Caco-2 (cell line): Measurements from ENCODE around the gene FAM43A. TPM values are rescaled to one million over a fixed set of nuclear protein-coding genes. Genes with fewer than 3 reads are reported as not detected.

Source experiments
- BruUV-seq: library from RNA; stranded (reverse); fragments of 400-500 nt; replicated peaks from 2 replicates; lab custom pipeline; 2021; lab: Mats Ljungman, UMichigan
- CTCF ChIA-PET: fragments of 300-600 bp; sonication (Branson Sonifier 250); formaldehyde crosslinking; loops from one replicate; lab custom pipeline; 2022; ENCODE audit warnings: antibody characterized with exemption; lab: Charles Lee
- POLR2A ChIA-PET: fragments of 300-600 bp; sonication (Branson Sonifier 250); formaldehyde crosslinking; loops from one replicate; lab custom pipeline; 2022; ENCODE audit warnings: antibody characterized with exemption; lab: Charles Lee
- DNase-seq, 2 experiments: peaks; one replicate each; pipeline versions ENCODE4 v3.0.0 to v3.0.0-alpha.2; 2020 to 2022
- H3K27me3 ChIP-seq: replicated peaks from 2 replicates; pipeline ENCODE4 v1.6.0; 2011; ENCODE audit warnings: low read length; ENCODE audit not compliant: control insufficient read depth, insufficient read depth
- H3K36me3 ChIP-seq: 2 replicates; pipeline ENCODE4 v1.5.1; 2011; ENCODE audit warnings: low read length; ENCODE audit not compliant: control insufficient read depth, insufficient read depth
- H3K4me1 ChIP-seq: fragments of 250-450 bp; sonication (Bioruptor Pico); 2 replicates; pipeline ENCODE4 v1.5.1; 2020; ENCODE audit warnings: mild to moderate bottlenecking
- H3K4me3 ChIP-seq: 2 replicates; pipeline ENCODE4 v1.5.1; 2011; ENCODE audit warnings: low read depth, mild to moderate bottlenecking, control low read depth, low read length
- H3K9me3 ChIP-seq: fragments of 250-450 bp; sonication (Bioruptor Pico); 2 replicates; pipeline ENCODE4 v1.5.1; 2020; ENCODE audit warnings: mild to moderate bottlenecking, moderate library complexity
- H3K27ac Mint-ChIP-seq: one replicate; pipeline ENCODE4 v1.8.0; 2022; ENCODE audit warnings: mixed read lengths; ENCODE audit not compliant: unreplicated experiment
- H3K27me3 Mint-ChIP-seq: one replicate; pipeline ENCODE4 v1.8.0; 2022; ENCODE audit warnings: mixed read lengths; ENCODE audit not compliant: insufficient read depth, unreplicated experiment
- H3K36me3 Mint-ChIP-seq: one replicate; pipeline ENCODE4 v1.8.0; 2022; ENCODE audit warnings: mild to moderate bottlenecking, mixed read lengths; ENCODE audit not compliant: insufficient read depth, unreplicated experiment
- H3K4me1 Mint-ChIP-seq: one replicate; pipeline ENCODE4 v1.8.0; 2022; ENCODE audit warnings: low read depth, mixed read lengths; ENCODE audit not compliant: unreplicated experiment
- H3K4me3 Mint-ChIP-seq: one replicate; pipeline ENCODE4 v1.8.0; 2022; ENCODE audit warnings: mild to moderate bottlenecking, moderate library complexity, mixed read lengths; ENCODE audit not compliant: unreplicated experiment
- H3K9me3 Mint-ChIP-seq: one replicate; pipeline ENCODE4 v1.8.0; 2022; ENCODE audit warnings: mixed read lengths; ENCODE audit not compliant: unreplicated experiment
- CTCF ChIP-seq, 2 experiments: fragments of 200-600 bp in 1 of 2; IDR thresholded peaks; 1 replicate in 1 of 2; 2 replicates in 1 of 2; pipeline versions ENCODE4 v1.5.1 to v1.8.0; 2011 to 2022; ENCODE audit warnings: antibody characterized with exemption in 1 of 2, control low read depth in 1 of 2, inconsistent platforms in 1 of 2, low read depth in 1 of 2, low read length in 1 of 2, mild to moderate bottlenecking in 1 of 2, moderate library complexity in 1 of 2; ENCODE audit not compliant: insufficient read depth in 1 of 2, severe bottlenecking in 1 of 2, unreplicated experiment in 1 of 2
- intact Hi-C: fragments of 100-400 bp; cut with micrococcal nuclease; formaldehyde crosslinking; loops from one replicate; pipeline ENCODE4 v1.10.0; 2022; ENCODE audit not compliant: unreplicated experiment
- total RNA-seq: library from RNA; stranded (reverse); gene quantifications from 2 replicates; pipeline ENCODE4 v1.2.3, GENCODE V29; 2022

The FAM43A gene
- total RNA-seq, 1 experiment from 2014 or later: 3.5 TPM

- CTCF ChIA-PET: interaction anchor here (0.7 kb wide), 1 partner anchor 264 kb away, joined by 5 read pairs; no protein-coding TSS in a partner anchor
- no TSS peak for BruUV-seq
- H3K36me3 Mint-ChIP-seq: peaks cover 32% of the 10 kb centered on the region
Observed at GRCh38 chr3:194640829-194641228, 44.9 kb upstream of the FAM43A start.

GRCh38 chr3:194642769-194643168 is 42.9 kb upstream of the FAM43A start:
- Mint-ChIP-seq H3K27ac (no peak overlapping the region), H3K9me3 (no peaks in the 10 kb centered on the region)
- POLR2A ChIA-PET: no interaction called here

More at GRCh38 chr3:194640829-194641228, 44.9 kb upstream of the FAM43A start:
- Mint-ChIP-seq H3K27me3 (no peaks in the 10 kb centered on the region), H3K4me1 (no peaks in the 10 kb centered on the region), H3K4me3 (no peak overlapping the region), H3K9me3 (no peaks in the 10 kb centered on the region), H3K27ac (no peak overlapping the region)
- Histone ChIP-seq H3K9me3 (no peaks in the 10 kb centered on the region), H3K4me3 (no peak overlapping the region), H3K4me1 (no peaks in the 10 kb centered on the region), H3K27me3 (no peaks in the 10 kb centered on the region), H3K36me3 (no peaks in the 10 kb centered on the region; the same call in none of the 2 replicates)
- POLR2A ChIA-PET: no interaction called here
- peak; percentile 29 to 42 for TF ChIP-seq CTCF (IDR thresholded peaks at IDR 0.05; ENCODE audit: insufficient read depth in 1 of 2, low read depth in 1 of 2, low read length in 1 of 2, severe bottlenecking in 1 of 2, unreplicated experiment in 1 of 2)
- intact Hi-C loops: no loop called here
- DNase-seq: peak in 1 of 2 experiments; percentile 47

GRCh38 chr3:194647747-194648146 is 37.9 kb upstream of the FAM43A start:
- H3K4me3 ChIP-seq: no peak overlapping the region
- no peak overlapping the region for H3K27ac Mint-ChIP-seq
- H3K4me3 Mint-ChIP-seq: no peak overlapping the region
- ChIA-PET CTCF (no interaction called here), POLR2A (no interaction called here)
- intact Hi-C loops: no loop called here
- no peaks in the 10 kb centered on the region; the same call in 1 of the 2 replicates for H3K36me3 ChIP-seq
- BruUV-seq: no TSS peak
- no peak for TF ChIP-seq CTCF (IDR thresholded peaks at IDR 0.05; ENCODE audit: insufficient read depth in 1 of 2, low read depth in 1 of 2, low read length in 1 of 2, severe bottlenecking in 1 of 2, unreplicated experiment in 1 of 2)
- H3K4me1 Mint-ChIP-seq: no peaks in the 10 kb centered on the region
- H3K27me3 Mint-ChIP-seq: no peaks in the 10 kb centered on the region
- H3K4me1 ChIP-seq: no peaks in the 10 kb centered on the region
- no peaks in the 10 kb centered on the region for H3K27me3 ChIP-seq
- H3K9me3 ChIP-seq: no peaks in the 10 kb centered on the region
- DNase-seq: no peak
- peaks cover 56% of the 10 kb centered on the region for H3K36me3 Mint-ChIP-seq
- no peaks in the 10 kb centered on the region for H3K9me3 Mint-ChIP-seq

More at GRCh38 chr3:194642769-194643168, 42.9 kb upstream of the FAM43A start:
- no peaks in the 10 kb centered on the region; the same call in none of the 2 replicates for H3K36me3 ChIP-seq
- no peak overlapping the region for H3K4me3 ChIP-seq
- H3K4me3 Mint-ChIP-seq: no peak overlapping the region
- DNase-seq: no peak
- H3K4me1 ChIP-seq: no peaks in the 10 kb centered on the region
- BruUV-seq: no TSS peak
- H3K36me3 Mint-ChIP-seq: peaks cover 34% of the 10 kb centered on the region
- H3K27me3 Mint-ChIP-seq: no peaks in the 10 kb centered on the region
- no peaks in the 10 kb centered on the region for H3K9me3 ChIP-seq
- no peaks in the 10 kb centered on the region for H3K27me3 ChIP-seq
- CTCF ChIA-PET: no interaction called here
- intact Hi-C loops: no loop called here
- no peaks in the 10 kb centered on the region for H3K4me1 Mint-ChIP-seq
- TF ChIP-seq CTCF (IDR thresholded peaks at IDR 0.05; ENCODE audit: insufficient read depth in 1 of 2, low read depth in 1 of 2, low read length in 1 of 2, severe bottlenecking in 1 of 2, unreplicated experiment in 1 of 2): no peak
